Lower leg skin (tissue), 4 donors: ENCODE results near the gene HOXC10. TPM values are rescaled to one million over a fixed set of nuclear protein-coding genes. Genes with fewer than 3 reads are reported as not detected.

Experiments used
- DNase-seq, 2 donors: peaks; one replicate each; pipeline ENCODE4 v3.0.0-alpha.2; 2019; ENCODE audit warnings: low spot score in 2 of 2
- H3K4me3 ChIP-seq: fragments of 200-600 bp; sonication (generic); 2 replicates; pipeline ENCODE4 v1.5.1; 2017; ENCODE audit warnings: mild to moderate bottlenecking, low read depth; ENCODE audit not compliant: poor library complexity, severe bottlenecking
- POLR2A ChIP-seq, 2 donors: fragments of 450-650 bp; IDR thresholded peaks; one replicate each; pipeline ENCODE4 v1.6.1; 2016 to 2017; ENCODE audit warnings: antibody characterized with exemption in 2 of 2, mild to moderate bottlenecking in 1 of 2, moderate library complexity in 1 of 2
- WGBS, 2 donors: methylation state at CpG; one replicate each; pipeline ENCODE4 v1.1.5; 2018; 5-methylcytosine and 5-hydroxymethylcytosine counted together
- intact Hi-C: fragments of 100-400 bp; cut with DNase I; formaldehyde crosslinking; loops from one replicate; pipeline ENCODE4 v1.15.0; 2023; ENCODE audit warnings: low total_unique reads
- total RNA-seq, 4 donors: library from RNA; depleted of rRNA; stranded (reverse); fragments of >200 nt; gene quantifications; one replicate each; pipeline ENCODE4 v1.1.0, GENCODE V29; 2016
- TF ChIP-seq, protein P1 (sequence below), 3 donors: fragments of 450-650 bp; IDR thresholded peaks; one replicate each; pipeline ENCODE4 v1.5.1; 2016; ENCODE audit warnings: antibody characterized with exemption in 3 of 3, mild to moderate bottlenecking in 3 of 3, moderate library complexity in 2 of 3

HOXC10 gene
- total RNA-seq, 4 donors from 2014 or later, result 14.2 to 35.9 (median 23.4) TPM

DNA sequence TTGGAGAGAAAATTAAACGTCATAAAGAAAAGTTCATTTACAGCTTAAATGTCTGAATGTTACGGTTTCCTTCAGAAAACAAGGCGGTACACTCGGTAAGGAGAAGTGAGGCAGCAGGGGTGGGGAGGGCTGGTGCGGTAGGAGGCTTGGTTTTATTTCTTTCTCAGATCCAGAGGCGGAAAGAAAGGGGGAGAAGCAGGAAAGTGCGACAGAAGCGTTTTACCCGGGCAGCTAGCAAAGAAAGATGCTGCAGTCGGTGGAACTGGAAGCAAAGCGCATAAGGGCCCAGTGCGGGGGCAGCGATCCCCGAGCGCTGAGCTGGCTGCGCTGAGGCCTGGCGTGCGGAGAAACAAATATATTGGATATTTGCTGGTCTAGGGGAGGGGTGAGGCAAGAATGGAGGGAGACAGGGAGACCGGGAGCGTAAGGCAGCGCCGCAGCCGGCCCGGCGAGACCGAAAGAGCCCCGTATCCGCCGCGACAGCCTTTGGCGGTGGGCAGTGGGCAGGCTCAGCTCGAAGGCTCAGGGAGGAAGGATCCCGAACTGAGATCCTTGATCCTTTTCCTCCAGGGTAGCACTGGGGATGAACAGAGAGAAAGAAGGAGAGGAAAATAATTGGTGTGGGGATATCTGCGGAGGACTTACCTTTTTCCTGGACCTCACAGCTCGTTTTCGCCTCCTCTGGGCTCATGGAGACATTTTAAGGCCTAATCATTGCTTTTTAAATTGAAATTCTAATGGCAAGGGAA is 18.4 kb upstream of the HOXC10 start:
- intact Hi-C loops, result no loop called here
- TF ChIP-seq POLR2A (IDR thresholded peaks at IDR 0.05), result no peak
- TF ChIP-seq, protein P1, sequence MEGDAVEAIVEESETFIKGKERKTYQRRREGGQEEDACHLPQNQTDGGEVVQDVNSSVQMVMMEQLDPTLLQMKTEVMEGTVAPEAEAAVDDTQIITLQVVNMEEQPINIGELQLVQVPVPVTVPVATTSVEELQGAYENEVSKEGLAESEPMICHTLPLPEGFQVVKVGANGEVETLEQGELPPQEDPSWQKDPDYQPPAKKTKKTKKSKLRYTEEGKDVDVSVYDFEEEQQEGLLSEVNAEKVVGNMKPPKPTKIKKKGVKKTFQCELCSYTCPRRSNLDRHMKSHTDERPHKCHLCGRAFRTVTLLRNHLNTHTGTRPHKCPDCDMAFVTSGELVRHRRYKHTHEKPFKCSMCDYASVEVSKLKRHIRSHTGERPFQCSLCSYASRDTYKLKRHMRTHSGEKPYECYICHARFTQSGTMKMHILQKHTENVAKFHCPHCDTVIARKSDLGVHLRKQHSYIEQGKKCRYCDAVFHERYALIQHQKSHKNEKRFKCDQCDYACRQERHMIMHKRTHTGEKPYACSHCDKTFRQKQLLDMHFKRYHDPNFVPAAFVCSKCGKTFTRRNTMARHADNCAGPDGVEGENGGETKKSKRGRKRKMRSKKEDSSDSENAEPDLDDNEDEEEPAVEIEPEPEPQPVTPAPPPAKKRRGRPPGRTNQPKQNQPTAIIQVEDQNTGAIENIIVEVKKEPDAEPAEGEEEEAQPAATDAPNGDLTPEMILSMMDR (IDR thresholded peaks at IDR 0.05), result no peak
- DNase-seq, result no peak
- WGBS, 2 donors, result 57 to 63% methylated on average over 36 of the region's 36 CpGs
- H3K4me3 ChIP-seq, result peak overlapping the region; percentile 7

DNA sequence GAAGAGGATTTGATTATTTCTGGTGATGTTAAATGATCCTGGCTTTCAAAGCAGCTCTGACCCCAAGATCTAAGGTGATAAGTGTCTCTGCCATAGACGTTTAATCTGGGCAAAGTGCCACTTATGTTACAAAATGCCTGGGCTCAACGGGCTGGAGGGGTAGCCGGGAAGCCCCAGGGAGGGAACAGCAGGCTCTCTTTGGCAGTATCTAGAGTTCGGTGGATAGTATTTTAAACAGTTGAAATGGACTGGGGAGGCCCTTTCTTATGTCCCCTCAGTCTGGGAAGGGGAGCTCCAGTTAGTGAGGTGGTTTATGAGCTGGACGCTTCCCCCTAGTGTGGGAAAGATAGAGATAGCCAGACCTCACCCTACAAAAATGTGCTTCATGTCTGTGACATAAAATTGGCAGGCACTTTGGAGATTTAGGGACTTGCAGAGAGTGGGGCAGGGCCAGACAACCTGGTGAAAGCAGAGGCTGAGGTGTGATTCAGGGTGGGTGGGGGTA is 17.5 kb upstream of the HOXC10 start:
- TF ChIP-seq POLR2A (IDR thresholded peaks at IDR 0.05), result no peak
- TF ChIP-seq, protein P1 (IDR thresholded peaks at IDR 0.05), result no peak
- no peak overlapping the region for H3K4me3 ChIP-seq
- intact Hi-C loops, result no loop called here
- 19 to 25% methylated on average over 5 of the region's 5 CpGs for WGBS, 2 donors
- DNase-seq, result no peak

DNA sequence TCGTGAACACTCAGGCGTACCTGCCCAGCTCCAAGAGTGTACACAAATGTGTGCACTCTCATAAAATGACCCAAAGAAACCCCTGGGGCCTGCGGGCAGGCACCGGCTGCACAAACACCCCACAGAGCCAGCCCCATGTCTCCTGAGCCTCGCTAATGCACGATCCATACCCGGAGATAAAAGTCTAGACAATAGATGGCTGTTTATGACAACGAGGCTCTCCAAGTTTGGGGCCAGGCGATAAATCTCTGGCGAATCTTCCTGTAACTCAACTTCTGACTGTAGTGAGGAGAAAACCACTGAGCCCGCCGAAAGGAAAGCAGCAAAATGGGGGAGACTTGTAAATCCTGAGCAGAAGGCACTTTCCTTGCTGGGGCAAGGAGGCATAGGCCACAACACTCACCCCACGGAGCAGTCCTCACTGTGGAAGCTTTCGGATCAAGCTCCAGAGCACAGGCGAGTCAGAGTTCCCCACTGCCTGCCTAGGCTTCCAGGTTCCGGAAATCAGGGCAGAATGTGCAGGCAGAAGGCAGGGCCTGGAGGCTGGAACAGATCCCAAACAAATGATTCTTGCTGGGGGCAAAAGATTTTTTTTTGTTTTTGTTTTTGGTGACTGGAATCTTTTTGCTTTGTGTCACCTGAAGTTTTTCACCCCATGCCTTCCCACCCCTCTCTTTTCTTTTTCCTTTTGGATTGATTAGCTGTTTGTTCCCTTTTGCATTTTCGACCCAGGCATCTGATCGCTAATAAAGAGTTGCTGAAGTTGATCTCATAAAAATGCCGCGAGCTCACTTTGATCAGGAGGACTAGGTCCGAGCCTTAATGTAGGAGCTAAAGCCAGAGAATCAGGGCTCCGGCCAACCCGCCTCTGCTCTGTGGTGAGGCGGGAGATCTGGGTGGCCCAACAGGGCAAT is 16.5 kb upstream of the HOXC10 start:
- TF ChIP-seq POLR2A (IDR thresholded peaks at IDR 0.05), result no peak
- TF ChIP-seq, protein P1 (IDR thresholded peaks at IDR 0.05), result no peak
- DNase-seq, result no peak
- no peak overlapping the region for H3K4me3 ChIP-seq
- intact Hi-C loops, result no loop called here
- 29 to 46% methylated on average over 24 of the region's 24 CpGs for WGBS, 2 donors

DNA sequence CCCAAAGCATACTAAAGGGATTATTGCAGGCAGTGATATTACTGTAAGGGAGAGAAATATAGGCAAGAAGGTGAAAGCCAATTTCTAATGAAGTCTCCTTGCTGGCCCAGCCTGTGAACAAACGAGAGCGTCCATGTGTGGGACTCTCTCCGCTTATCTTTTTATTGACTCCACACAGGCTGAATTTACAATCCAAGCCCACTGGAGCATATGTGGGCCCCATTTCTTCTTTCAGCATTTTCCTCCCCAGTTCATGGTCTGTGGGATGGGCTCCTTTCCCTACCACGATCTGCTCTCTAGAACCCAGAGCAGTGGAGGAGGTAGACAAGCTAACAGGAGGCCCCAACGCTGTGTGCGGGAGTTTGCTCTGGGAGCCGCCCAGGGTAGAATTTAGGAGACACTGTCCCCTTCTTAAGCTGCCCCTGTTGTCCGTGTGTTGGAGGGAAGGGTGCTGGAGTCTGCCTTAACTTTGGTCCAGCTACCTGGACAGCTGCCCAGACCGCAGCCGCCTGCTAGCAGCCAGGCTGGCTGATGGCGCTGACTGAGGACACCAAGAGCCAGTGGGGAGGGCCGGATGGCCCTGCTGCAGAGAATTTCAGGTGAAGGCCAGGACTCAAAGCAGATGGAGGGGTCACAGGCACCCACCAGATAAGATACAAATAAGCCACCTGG is 15.2 kb upstream of the HOXC10 start:
- WGBS, 2 donors, result 72 to 78% methylated on average over 12 of the region's 12 CpGs
- intact Hi-C loops, result no loop called here

DNA sequence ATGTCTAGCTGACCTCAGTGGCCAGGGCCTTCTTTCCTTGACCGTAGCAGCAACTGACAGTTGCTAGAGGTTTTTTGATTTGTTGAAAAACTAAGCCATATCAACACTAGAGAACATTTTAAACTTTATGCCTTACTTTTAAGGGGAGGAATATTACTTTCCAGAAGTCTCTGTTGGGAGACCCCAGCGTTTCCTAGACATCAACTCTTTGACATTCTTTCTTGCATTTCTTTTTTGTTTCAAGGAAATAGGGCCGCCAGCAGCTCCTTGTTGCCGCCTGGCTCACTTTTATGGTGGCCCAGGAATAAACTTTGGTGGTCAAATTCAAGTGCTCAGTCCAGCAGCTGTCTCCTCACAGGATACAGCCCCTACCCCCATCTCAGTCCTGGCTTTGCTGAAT is 14.5 kb upstream of the HOXC10 start:
- TF ChIP-seq, protein P1 (IDR thresholded peaks at IDR 0.05), result no peak
- TF ChIP-seq POLR2A (IDR thresholded peaks at IDR 0.05), result no peak
- no peak overlapping the region for H3K4me3 ChIP-seq
- intact Hi-C loops, result no loop called here
- WGBS, 2 donors, result 73 to 82% methylated on average over 4 of the region's 4 CpGs
- DNase-seq, result no peak

More for the DNA sequence above, 15.2 kb upstream of the HOXC10 start:
- DNase-seq, result no peak
- TF ChIP-seq, protein P1 (IDR thresholded peaks at IDR 0.05), result no peak
- no peak for TF ChIP-seq POLR2A (IDR thresholded peaks at IDR 0.05)
- H3K4me3 ChIP-seq, result no peak overlapping the region
